ENCODE measurements around the gene OR51V1.
"Not testable (repeated sequence)": the region's sequence is repeated elsewhere in the genome, so short reads cannot be mapped to it uniquely, and the experiment has no call there.

Gene OR51V1

DNA sequence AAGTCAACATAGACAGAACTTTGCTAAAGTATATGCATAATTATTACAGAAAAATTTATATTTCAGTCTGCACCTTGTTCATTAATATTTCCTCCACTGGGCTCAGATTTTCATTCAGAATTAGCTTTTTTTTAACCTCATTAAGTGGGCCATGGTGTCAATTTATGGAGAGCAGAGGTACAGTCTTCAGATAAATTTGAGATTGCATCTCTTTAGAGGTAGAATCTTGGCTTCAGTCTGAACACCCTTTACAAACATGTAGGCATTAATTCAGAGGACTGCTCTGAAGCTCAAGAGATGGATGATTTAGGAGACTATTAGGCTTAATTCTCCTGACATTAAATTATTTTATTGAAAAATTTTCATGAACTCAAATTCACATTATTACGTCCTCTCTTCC is 29.8 kb upstream of the OR51V1 start:
- DNase-seq (ENCODE audit: low spot score): no peak

DNA sequence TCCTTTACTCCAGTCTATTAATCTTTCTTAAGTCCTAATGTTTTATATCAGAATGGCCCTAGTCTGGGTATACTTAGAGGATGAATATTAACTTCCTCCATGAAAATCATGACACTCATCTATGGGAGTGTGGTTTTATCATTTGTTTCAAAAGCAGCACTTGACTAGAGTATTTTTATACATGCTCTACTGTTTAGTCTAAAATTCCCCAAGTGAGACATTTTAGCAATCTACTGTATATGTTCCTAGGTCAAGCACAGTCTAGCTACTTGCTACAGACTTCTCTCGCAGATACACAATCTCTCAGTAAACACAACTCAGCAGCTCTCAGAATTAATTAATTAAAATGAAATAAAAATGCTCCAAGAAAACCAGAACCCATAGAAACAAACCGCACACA is 29.3 kb upstream of the OR51V1 start:
- DNase-seq (ENCODE audit: low spot score): no peak

DNA sequence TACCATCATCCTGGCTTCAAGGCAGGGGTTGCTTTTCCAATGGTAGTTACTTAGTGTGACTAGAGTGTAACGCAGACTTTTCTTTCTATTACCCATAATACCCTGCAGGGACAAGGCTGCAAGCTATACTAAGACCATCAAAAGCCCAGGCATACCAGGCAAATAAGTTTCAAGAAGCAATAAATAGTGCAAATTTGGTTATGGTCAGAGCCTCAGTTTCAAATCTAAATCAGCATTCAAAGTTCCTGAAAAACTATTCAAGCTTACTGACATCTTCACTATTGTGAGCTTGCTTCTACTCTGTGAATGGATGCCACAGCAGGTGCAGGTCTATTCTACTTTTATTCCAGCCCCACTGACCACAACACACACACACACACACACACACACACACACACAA is 28.9 kb upstream of the OR51V1 start:
- no peak for DNase-seq (ENCODE audit: low spot score)

DNA sequence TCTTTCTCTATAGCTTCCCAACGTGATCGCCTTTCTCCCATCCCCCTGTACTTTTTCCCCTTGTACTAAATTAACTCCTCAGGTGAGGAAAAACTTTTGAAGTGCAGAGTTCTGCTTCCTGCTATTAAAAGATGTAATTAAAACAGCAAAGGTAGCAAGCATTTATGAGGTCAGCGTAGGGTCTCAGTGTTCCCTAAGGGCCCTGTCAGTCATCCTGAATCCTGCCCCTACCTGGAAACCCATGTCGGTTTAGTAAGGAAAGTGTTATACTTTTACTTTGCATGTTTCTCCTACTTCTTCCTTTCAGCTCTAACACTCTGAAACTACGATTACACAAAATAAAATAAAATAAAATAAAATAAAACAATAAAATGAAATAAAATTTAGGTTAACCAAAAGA is 27.6 kb upstream of the OR51V1 start:
- DNase-seq (ENCODE audit: low spot score): no peak

DNA sequence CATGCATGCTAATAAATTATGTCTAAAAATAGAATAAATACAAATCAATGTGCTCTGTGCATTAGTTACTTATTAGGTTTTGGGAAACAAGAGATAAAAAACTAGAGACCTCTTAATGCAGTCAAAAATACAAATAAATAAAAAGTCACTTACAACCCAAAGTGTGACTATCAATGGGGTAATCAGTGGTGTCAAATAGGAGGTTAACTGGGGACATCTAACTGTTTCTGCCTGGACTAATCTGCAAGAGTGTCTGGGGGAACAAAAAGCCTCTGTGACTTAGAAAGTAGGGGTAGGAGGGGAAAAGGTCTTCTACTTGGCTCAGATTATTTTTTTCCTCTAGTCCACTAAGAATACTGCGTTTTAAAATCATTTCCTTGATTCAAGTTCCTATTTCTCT is 27.2 kb upstream of the OR51V1 start:
- no peak for DNase-seq (ENCODE audit: low spot score)

DNA sequence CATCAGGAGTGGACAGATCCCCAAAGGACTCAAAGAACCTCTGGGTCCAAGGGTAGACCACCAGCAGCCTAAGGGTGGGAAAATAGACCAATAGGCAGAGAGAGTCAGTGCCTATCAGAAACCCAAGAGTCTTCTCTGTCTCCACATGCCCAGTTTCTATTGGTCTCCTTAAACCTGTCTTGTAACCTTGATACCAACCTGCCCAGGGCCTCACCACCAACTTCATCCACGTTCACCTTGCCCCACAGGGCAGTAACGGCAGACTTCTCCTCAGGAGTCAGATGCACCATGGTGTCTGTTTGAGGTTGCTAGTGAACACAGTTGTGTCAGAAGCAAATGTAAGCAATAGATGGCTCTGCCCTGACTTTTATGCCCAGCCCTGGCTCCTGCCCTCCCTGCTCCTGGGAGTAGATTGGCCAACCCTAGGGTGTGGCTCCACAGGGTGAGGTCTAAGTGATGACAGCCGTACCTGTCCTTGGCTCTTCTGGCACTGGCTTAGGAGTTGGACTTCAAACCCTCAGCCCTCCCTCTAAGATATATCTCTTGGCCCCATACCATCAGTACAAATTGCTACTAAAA is 26.3 kb upstream of the OR51V1 start, which contains the start of gene HBB:
Gene HBB, minus strand, starts transcription at position 340 of the 579 bp plus-strand sequence. Its CDS starts 50 bp downstream, at position 290.
- DNase-seq (ENCODE audit: low spot score): no peak

DNA sequence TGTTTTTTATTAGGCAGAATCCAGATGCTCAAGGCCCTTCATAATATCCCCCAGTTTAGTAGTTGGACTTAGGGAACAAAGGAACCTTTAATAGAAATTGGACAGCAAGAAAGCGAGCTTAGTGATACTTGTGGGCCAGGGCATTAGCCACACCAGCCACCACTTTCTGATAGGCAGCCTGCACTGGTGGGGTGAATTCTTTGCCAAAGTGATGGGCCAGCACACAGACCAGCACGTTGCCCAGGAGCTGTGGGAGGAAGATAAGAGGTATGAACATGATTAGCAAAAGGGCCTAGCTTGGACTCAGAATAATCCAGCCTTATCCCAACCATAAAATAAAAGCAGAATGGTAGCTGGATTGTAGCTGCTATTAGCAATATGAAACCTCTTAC is 25.0 kb upstream of the OR51V1 start:
- no peak for DNase-seq (ENCODE audit: low spot score)

DNA sequence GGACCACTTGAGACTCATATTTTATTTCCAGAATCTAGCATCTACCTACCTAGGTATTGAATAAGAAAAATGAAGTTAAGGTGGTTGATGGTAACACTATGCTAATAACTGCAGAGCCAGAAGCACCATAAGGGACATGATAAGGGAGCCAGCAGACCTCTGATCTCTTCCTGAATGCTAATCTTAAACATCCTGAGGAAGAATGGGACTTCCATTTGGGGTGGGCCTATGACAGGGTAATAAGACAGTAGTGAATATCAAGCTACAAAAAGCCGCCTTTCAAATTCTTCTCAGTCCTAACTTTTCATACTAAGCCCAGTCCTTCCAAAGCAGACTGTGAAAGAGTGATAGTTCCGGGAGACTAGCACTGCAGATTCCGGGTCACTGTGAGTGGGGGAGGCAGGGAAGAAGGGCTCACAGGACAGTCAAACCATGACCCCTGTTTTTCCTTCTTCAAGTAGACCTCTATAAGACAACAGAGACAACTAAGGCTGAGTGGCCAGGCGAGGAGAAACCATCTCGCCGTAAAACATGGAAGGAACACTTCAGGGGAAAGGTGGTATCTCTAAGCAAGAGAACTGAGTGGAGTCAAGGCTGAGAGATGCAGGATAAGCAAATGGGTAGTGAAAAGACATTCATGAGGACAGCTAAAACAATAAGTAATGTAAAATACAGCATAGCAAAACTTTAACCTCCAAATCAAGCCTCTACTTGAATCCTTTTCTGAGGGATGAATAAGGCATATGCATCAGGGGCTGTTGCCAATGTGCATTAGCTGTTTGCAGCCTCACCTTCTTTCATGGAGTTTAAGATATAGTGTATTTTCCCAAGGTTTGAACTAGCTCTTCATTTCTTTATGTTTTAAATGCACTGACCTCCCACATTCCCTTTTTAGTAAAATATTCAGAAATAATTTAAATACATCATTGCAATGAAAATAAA is 24.3 kb upstream of the OR51V1 start:
- DNase-seq (ENCODE audit: low spot score): no peak

DNA sequence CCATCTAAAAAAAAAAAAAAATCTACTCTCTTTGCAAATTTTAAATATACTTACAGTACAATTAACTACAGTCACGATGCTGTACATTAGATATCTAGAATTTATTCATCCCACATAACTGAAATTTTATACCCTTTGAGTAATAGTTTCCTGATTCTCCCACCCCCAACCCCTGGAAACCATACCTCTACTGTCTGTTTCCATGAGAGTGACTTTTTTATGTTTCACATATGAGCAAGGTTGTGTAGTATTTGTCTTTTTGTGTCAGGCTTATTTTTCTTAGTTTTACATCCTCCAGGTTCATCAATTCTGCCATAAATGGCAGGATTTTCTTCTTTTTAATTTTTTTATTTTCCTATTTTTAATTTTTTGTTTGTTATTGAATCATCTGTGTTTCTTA is 23.2 kb upstream of the OR51V1 start:
- DNase-seq (ENCODE audit: low spot score): no peak

DNA sequence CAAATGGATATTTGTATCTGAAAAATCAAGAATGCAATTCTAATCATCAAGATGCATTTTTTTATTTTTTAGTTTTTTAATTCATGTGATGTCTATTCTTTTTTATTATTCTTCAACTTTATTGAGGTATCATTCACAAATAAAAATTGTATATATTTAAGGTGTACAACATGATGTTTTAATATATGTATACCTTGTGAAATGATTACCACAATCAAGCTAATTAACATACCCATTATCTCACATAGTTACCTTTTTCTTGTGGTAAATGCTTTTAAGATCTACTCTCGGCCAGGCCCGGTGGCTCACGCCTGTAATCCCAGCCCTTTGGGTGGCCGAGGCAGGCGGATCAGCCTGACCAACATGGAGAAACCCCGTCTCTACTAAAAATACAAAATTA is 22.7 kb upstream of the OR51V1 start:
- no peak for DNase-seq (ENCODE audit: low spot score)

DNA sequence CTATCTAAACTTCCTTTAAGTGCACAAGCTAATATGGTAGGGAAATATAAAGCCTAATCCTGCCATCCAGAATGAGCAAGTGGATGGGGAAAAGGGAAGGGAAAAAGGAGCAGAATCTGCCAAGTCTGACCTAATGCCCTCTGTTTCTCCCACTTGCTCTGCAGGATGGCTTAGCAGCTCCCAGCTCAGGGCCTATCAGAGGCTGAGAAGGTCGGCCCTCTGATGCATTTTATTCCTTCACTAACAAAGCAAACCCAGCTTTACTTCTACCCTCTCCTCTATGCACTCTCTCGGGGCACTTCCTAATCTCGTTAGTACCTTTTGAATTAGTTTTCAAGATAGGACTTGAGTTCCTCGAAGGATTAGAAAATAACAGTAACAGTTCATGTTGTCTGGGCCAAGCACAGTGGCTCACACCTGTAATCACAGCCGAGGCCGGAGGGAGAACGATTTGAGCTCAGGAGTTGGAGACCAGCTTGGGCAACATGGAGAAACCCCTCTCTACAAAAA is 9.9 kb upstream of the OR51V1 start:
- no peak for DNase-seq (ENCODE audit: low spot score)

DNA sequence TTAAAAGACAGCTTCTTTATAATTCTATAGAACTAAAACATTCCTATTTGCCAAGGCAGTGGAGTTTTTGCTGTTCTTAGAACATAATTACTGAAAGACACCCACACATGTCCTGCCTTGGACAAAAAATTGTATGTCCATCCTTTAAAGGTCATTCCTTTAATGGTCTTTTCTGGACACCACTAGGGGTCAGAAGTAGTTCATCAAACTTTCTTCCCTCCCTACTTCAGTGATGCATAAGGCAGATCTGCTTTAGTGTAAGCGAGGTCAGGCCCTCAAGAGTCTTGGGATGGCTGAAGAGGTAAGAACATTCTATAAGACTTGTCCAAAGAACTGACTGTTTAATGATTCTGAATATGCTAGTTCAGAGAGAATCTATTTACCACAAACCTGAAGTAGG is 4.3 kb upstream of the OR51V1 start:
- peak; percentile 85 for DNase-seq (ENCODE audit: low spot score)

DNA sequence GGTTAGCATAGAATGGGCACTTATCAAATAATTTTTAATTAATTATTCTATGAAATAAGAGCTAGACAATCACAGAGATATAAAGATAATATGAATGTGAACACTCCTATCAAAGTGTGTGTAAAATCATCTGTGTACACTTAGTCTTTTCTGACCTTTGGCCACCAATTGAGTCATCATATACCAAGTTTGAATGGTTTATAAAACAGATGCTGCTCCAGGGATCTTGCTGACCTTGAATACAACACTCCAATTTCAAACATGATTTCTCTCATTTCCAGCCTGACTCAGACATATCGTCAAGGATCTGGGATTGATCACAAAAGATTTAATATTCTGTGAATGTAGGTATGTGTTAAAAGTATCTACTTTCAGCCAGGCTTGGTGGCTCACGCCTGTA is 2.9 kb upstream of the OR51V1 start:
- no peak for DNase-seq (ENCODE audit: low spot score)

DNA sequence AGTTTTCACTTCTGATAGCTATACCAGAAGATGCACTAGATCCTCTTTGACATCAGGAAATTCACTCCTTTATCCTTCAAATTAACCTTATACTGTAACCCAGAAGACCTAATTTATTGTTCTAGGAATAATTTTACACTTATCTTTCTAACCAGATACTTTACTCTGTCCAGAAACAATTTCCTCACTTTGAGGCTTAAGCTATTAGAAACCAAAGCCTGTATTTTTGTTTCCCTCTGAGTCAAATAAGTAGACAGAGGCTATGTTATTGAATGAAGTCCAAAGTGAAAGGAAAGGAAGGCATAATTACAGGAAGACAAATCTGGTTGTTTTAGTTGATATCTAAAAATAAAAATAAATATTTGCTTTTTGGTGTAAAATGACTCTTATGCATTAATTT is 2.2 kb downstream of the OR51V1 start:
- DNase-seq (ENCODE audit: low spot score): no peak

DNA sequence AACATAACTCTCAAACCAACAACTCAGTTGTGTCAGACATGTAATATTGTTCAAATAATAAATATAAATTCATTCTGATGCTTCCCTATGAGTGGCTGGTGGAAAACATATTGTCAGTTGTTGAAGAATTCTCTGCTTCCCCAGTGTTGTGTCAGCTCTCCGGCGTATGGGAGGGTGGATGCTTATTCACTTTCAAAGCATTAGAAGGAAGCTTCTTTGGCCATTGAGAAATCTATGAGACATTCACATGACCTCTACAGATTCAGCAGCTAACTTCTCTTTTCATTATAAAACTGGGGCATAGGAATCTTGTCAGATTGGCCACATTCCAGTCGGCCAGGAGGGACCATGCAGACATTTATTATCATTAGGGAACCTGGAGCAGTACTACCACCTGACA is 2.9 kb downstream of the OR51V1 start:
- peak; percentile 25 for DNase-seq (ENCODE audit: low spot score)

DNA sequence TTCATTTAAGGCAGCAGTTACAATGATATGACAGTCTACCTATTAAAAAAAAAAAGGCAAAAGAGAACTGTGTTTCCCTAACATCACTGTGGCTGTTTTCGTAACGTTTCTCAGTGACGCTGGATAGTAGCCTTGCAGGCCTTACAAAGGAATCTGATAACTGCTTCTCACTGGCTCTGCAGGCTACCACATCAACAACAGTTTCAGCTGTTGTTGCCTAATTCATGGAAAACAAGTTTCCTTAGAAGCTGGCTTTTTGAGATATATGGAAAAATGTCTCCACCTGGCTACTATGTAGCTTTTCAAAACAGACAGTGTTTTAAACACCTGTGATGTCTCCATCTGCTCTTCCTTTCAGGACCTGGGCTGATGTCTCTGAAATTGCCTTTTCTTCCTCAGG is 3.8 kb downstream of the OR51V1 start:
- DNase-seq (ENCODE audit: low spot score): peak; percentile 3

DNA sequence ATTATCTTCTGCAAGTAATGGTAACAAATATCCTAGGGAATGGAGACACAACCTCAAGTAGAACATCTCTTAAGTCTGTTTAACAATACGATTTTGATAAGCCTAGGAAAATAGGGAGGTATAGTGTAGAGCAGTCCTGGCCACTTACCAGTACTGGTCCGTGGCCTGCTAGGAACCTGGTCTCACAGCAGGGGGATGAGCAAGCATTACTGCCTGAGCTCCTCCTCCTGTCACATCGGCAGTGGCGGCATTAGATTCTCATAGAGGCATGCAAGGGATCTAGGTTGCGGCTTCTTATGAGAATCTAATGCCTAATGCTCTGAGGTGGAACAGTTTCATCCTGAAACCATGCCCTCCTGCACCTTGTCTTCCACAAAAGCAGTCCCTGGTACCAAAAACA is 4.4 kb downstream of the OR51V1 start:
- DNase-seq (ENCODE audit: low spot score): no peak

DNA sequence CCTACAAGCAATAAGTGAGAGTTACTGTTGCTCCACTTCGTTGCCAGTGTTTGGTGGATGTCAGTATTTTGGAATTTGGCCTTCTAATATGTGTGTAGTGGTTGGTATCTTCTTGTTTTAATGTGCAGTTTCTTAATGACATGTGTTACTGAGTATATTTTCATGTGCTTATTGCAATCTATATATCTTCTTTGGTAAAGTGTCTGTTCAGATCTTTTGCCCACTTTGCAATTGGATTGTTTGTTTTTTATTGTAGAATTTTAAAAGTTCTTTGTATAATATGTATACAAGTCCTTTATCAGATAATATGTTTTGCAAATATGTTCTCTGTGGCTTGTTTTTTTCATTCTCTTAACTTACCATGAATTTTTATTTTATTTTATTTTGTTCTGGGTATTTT is 7.7 kb downstream of the OR51V1 start:
- DNase-seq (ENCODE audit: low spot score): no peak

DNA sequence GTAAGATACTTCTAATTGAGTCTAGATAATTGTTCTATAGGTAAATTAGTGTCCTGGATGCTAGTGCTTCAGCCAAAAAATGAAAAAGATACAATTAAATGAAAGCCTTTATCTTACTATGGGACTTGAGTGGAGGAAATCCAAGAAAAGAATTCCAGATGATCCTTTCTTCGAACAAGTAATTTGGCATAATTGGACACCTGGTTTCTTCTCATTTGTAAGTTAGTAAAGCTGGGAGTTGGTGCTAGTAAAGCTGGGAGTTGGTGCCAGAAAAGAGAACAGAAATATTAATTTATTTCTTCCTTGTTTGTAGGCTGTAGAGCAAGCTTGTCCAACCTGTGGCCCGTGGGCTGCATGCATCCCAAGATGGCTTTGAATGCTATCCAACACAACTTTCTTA is 12.3 kb downstream of the OR51V1 start:
- DNase-seq (ENCODE audit: low spot score): no peak

DNA sequence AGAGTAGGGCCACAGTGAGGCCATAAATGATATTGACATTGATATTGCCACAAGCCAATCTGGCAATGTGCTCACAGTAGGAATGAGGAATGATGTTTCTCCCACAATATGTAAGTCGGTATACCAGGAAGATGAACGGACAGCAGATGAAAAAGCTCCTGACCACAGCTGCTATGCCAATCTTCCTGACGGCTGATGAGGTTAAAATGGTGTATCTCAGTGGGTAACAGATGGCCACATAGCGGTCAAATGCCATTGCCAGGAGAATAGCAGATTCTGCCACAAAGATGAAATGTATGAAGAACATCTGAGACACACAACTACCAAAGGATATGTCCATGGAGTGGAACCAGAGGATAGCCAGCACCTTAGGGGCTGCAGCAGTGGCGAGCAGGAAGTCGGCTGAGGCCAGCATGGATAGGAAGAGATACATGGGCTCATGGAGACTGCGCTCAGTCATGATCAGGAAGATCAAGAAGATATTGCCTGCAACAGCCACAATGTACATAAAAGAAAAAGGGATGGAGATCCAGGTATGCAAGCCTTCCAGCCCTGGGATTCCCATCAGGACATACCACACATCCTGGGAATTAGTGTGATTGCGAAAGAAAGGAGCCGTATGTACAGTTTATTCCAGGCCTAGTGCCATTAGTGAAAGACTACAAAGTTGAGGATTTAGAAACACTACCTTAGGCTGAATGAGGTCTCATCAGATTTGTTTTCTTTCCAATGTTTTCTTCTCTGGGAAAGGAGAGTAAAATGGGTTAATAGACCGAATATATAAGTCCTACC is 22.2 kb downstream of the OR51V1 start:
- no peak for DNase-seq (ENCODE audit: low spot score)

DNA sequence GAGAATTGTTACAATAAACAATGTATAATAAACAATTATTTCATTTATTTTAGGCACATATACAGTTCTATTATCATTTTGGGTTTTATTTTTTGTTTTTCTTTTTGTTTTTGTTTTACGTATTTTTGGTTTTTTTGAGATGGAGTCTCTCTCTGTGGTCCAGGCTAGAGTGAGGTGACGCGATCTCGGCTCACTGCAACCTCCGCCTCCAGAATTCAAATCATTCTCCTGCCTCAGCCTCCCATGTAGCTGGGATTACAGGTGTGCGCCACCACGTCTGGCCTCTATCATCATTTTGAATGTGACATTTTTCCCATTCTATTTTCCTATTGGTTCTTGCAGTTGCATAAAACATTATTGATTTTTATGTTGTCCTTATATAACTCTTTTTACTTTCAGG is 25.5 kb downstream of the OR51V1 start:
- no peak for DNase-seq (ENCODE audit: low spot score)

DNA sequence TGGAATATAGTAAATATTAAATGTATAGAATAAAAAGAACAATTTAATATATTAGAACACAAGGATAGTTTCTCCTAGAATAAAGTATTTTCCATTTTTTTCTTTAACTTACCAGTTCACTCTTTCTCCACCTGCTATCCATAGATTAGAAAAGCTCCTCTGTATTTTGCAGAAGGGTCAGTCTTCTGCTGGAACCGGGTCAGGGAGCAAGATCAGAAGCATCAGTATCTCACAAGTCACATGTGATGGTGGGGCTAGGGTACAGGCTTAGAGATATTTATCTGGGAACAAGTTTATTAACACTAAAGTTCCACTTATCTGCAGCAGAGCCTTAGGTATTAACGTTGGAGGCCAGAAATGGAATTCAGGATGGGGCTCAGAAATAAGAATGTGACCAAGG is 28.6 kb downstream of the OR51V1 start:
- DNase-seq (ENCODE audit: low spot score): no peak

DNA sequence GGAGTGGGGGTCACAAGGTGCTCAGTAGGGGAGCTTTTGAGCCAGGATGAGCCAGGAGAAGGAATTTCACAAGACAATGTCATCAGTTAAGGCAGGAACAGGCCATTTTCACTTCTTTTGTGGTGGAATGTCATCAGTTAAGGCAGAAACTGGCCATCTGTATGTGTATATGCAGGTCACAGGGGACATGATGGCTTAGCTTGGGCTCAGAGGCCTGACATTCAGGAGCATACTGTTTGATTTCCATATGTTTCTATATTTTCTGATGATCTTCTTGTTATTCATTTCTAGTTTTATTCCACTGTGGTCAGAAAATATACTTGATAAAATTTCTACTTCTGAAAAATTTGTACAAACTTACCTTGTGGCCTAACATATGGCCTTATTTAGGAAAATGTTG is 34.6 kb downstream of the OR51V1 start:
- not testable (repeated sequence) for DNase-seq (ENCODE audit: low spot score)

Measured in AG08395 (cell line).